PC-9 (cell line): ENCODE measurements around the gene TFF2.

ENCODE experiments used
- CTCF ChIP-seq: fragments of 200-600 bp; sonication (generic); conservative IDR thresholded peaks from 2 replicates; pipeline ENCODE4 v1.6.1; 2017; ENCODE audit warnings: mixed run types, antibody characterized with exemption, mild to moderate bottlenecking, moderate library complexity
- EZH2 ChIP-seq: fragments of 200-600 bp; sonication (generic); IDR thresholded peaks from 2 replicates; pipeline ENCODE4 v1.8.0; 2017; ENCODE audit warnings: antibody characterized with exemption, low read depth

GRCh38 chr21:42321231-42321630 lies 29.6 kb downstream of the TFF2 start:
- no peak for TF ChIP-seq CTCF
- no peak for TF ChIP-seq EZH2
